ENCODE measurements around the gene ADRB1. TPM values are rescaled to one million over a fixed set of nuclear protein-coding genes. Genes with fewer than 3 reads are reported as not detected.

The ADRB1 gene
- total and polyA plus RNA-seq, 5 experiments from 2014 or later: 0.08 to 0.12 TPM; not detected in 3

DNA sequence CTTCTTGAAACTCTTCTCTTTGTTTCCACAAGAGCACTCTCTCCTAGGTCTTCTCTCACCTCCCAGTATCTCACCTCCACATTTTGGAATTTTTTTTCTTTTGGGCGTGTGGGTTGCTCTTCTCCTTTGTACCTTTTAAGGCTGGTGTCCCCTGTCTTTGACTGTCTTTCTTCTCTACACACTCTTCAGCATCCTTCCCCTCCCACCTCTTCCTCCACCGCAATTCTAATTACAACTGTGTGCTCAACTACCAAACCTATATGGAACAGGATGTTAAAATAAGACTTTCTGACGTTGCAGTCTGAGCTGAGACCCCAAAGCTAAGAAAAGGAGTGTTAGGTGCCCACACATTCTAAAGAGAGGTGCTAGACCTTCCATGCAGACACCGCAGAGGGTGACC is 14.0 kb upstream of the ADRB1 start:
- Mint-ChIP-seq H3K9me3 (no peaks in the 10 kb centered on the region), H3K27me3 (peaks cover 4 to 45% (median 15%) of the 10 kb centered on the region in 5 donors), H3K4me3 (no peak overlapping the region), H3K4me1 (peaks cover 10 to 20% (median 14%) of the 10 kb centered on the region in 4 donors), H3K36me3 (no peaks in the 10 kb centered on the region), H3K27ac (peak overlapping the region in 1 of 10 donors; percentile 84)
- ATAC-seq (no peak), DNase-seq (no peak)
- POLR2A ChIA-PET: interaction anchor here (0.7 kb wide), 2 partner anchors 44 to 321 kb away, joined by 3 to 4 read pairs; no protein-coding TSS in a partner anchor

DNA sequence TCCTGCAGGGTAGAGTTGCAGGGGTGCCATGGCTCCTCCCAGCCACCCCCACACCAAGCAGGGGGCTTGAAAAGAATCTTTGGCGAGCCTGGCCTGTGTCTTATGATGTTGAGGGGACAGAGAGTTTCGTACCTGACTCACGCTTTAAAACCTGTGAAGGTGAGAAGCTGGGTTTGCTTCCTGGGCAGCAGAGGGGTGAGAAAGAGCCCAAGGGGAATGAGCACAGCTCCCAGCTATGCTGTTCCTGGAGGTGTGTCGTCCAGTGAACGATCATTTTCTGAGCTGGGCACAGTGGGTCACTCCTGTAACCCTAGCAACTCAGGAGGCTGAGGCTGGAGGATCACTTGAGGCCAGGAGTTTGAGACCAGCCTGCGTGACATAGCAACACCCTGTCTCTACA is 13.5 kb upstream of the ADRB1 start:
- H3K9me3 Mint-ChIP-seq: no peaks in the 10 kb centered on the region
- peaks cover 5 to 15% (median 12%) of the 10 kb centered on the region in 4 donors for H3K4me1 Mint-ChIP-seq
- H3K4me3 Mint-ChIP-seq: no peak overlapping the region
- DNase-seq (no peak), ATAC-seq (no peak)
- H3K27ac Mint-ChIP-seq: no peak overlapping the region
- peaks cover 4 to 43% (median 15%) of the 10 kb centered on the region in 5 donors for H3K27me3 Mint-ChIP-seq
- POLR2A ChIA-PET: interaction anchor here (0.7 kb wide), 2 partner anchors 45 to 322 kb away, joined by 3 to 4 read pairs; no protein-coding TSS in a partner anchor
- no peaks in the 10 kb centered on the region for H3K36me3 Mint-ChIP-seq

DNA sequence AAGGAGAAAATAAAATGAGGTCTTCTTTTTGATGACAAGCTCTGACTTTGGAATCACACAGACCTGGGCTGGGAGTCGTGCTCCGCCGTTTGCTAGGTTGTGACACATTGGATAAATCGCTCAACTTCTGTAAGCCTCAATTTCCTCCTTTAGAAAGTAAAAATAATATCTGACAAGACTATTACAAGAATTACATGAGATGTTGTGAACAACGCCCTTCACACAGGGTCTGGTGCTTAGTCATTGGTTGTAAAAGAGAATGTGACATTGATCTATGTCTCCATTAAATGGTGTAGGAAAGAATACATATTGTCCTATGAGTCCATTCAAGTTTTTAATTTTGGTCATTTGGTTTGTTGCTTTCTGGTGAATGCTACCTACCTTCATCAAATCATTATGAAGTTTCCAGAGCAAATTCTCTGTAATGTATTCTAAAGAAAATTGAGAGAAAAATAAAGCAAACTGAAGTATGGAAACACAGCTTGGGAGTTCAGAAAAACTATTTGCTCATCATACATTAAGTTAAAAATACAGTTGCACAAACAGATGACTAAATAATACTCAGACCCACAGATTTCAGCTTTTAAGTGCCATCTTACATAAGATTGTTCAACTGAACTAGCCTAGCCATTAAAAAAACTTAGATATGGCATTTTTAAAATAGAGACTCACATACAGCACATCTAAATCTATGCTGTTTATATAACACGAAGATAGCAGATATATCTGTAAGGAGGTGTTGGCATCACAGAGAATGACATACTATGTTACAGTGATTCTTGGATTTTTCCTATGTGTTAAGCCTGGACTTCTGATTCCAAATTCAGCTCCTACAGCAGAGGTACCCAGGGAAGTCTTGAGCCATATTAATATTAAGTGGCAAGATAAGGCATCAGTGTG is 12.3 kb upstream of the ADRB1 start:
- POLR2A ChIA-PET: interaction anchor here (0.7 kb wide), 1 partner anchor 12 kb away, joined by 9 read pairs; no protein-coding TSS in a partner anchor
- Mint-ChIP-seq H3K4me3 (no peak overlapping the region), H3K27me3 (peaks cover 4 to 43% (median 10%) of the 10 kb centered on the region in 5 donors), H3K9me3 (no peaks in the 10 kb centered on the region), H3K4me1 (peaks cover 1 to 7% (median 4%) of the 10 kb centered on the region in 4 donors), H3K27ac (no peak overlapping the region), H3K36me3 (no peaks in the 10 kb centered on the region)
- DNase-seq: no peak
- ATAC-seq: no peak

DNA sequence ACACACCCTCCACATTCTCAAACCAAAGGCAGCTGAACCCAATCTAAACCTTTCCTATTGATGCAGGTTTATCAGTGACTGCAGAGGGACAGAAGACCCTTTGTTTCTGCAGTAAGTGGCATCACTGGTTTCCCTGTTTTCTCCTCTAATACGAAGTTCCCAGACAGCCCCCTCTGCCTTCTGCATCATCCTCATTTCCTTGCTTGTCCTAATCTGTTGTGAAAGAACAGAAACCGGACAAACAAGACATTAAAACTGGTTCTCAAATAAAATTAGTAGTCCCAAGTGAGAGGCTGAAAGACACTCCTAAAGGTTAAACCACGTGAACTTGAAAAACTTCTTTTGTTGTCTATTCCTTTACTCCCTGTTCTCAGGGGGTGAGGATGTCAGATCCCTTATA is 10.1 kb upstream of the ADRB1 start:
- Mint-ChIP-seq H3K4me1 (peaks cover 0 to 7% (median 4%) of the 10 kb centered on the region in 4 donors), H3K36me3 (peaks cover 0 to 2% (median 0%) of the 10 kb centered on the region in 3 donors), H3K27me3 (peaks cover 4 to 35% (median 10%) of the 10 kb centered on the region in 5 donors), H3K4me3 (no peak overlapping the region), H3K9me3 (no peaks in the 10 kb centered on the region), H3K27ac (no peak overlapping the region)
- DNase-seq (no peak), ATAC-seq (no peak)
- POLR2A ChIA-PET: no interaction called here

DNA sequence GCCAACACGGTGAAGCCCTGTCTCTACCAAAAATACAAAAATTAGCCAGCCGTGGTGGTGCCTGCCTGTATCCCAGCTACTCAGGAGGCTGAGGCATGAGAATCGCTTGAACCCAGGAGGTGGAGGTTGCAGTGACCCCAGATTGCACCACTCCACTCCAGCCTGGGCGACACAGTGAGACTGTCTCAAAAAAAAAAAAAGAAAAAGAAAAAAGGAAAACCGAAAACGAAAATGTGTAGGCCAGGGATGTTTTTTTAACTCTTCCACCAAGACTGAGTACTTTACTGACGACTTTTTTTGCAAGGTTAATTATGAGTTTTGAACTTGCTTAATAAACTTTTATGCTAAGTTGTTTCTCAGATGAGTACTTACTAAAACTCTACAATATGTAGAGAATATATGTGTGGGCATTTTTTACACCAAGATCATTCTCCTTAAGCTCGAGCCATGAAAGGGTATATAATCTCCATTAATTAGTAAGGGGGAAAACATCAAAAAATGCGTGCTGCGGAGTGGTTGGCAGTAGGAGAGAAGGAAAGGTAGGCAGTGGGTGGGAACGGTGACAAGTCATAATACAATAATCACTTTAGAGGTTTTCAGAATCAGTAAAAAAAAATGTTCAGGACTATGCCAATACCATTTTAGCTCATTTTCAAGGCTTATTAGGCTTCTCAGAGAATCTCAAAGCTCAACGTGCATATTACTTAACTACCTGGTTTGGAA is 8.6 kb upstream of the ADRB1 start:
- Mint-ChIP-seq H3K9me3 (no peaks in the 10 kb centered on the region), H3K4me1 (peaks cover 0 to 6% (median 0%) of the 10 kb centered on the region in 4 donors), H3K36me3 (peaks cover 0 to 2% (median 0%) of the 10 kb centered on the region in 3 donors), H3K27me3 (peaks cover 3 to 35% (median 7%) of the 10 kb centered on the region in 5 donors), H3K4me3 (no peak overlapping the region), H3K27ac (peak overlapping the region in 1 of 10 donors; percentile 33)
- POLR2A ChIA-PET: no interaction called here
- ATAC-seq (no peak), DNase-seq (no peak)

DNA sequence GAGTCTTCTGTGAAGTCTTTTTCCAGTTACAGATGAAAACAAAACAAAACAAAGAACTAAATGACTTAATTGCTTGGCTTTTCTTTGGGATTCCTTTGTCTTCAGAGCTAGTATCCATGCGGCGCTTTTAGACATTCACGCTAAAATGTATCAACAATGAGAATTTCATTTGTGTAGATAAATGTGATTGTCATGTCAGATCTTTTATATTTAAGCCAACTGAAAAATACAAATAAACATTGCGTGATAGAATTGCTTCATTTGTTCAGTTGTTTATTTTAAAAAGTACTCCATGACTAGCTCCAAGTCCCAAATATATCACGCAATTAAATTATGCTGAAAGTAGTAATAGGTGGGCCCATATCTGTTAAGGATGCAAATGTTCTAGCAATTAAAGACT is 7.9 kb upstream of the ADRB1 start:
- H3K36me3 Mint-ChIP-seq: peaks cover 0 to 2% (median 0%) of the 10 kb centered on the region in 3 donors
- POLR2A ChIA-PET: no interaction called here
- H3K27me3 Mint-ChIP-seq: peaks cover 7 to 38% (median 12%) of the 10 kb centered on the region in 5 donors
- no peaks in the 10 kb centered on the region for H3K9me3 Mint-ChIP-seq
- ATAC-seq (no peak), DNase-seq (no peak)
- H3K27ac Mint-ChIP-seq: no peak overlapping the region
- peaks cover 0 to 6% (median 0%) of the 10 kb centered on the region in 4 donors for H3K4me1 Mint-ChIP-seq
- H3K4me3 Mint-ChIP-seq: no peak overlapping the region

DNA sequence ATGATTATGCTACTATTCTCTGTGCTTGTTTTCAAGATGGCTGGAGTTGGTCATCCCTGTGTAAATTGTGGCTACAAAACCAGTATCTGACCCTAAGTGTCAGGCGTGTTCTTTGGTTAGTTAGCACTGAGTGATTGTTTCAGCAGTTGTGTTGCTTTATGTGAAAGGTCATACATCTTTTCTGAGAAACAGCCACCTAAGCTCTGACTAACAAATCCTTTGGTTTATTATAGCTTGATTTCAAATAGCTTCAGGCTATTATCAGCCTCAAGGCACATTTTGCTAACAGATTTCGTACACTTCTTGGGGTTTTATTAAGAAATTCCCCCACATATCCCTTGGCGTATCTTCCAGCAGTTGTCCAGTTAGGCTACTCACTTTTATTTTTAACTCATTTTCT is 4.8 kb upstream of the ADRB1 start:
- Mint-ChIP-seq H3K9me3 (no peaks in the 10 kb centered on the region), H3K4me3 (no peak overlapping the region), H3K27me3 (peaks cover 14 to 54% (median 19%) of the 10 kb centered on the region in 5 donors), H3K36me3 (peaks cover 0 to 2% (median 0%) of the 10 kb centered on the region in 3 donors), H3K27ac (no peak overlapping the region), H3K4me1 (peaks cover 0 to 15% (median 8%) of the 10 kb centered on the region in 4 donors)
- DNase-seq (no peak), ATAC-seq (no peak)
- POLR2A ChIA-PET: no interaction called here

DNA sequence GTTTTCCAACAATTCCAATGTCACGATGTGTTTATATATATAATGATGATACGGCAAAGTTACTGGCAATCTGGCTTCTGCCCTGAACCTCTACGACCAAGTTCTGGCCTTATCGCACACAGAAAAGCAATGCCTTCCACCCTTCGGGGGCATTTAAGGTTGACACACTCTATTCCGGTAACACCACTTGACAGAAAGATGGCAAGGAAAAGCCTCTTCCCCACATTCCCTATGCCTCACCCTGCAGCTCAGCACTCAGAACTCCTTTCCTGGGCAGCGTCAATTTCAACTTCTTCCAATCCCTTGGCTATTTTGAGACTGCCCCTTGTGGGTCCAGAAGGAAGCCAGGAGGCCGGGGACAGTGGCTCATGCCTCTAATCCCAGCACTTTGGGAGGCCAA is 2.5 kb upstream of the ADRB1 start:
- ATAC-seq: no peak
- Mint-ChIP-seq H3K4me1 (peaks cover 5 to 26% (median 19%) of the 10 kb centered on the region in 4 donors), H3K4me3 (no peak overlapping the region), H3K9me3 (peaks cover 0 to 2% (median 0%) of the 10 kb centered on the region in 9 donors), H3K27ac (no peak overlapping the region), H3K27me3 (peaks cover 24 to 74% (median 31%) of the 10 kb centered on the region in 5 donors), H3K36me3 (peaks cover 0 to 4% (median 2%) of the 10 kb centered on the region in 3 donors)
- DNase-seq: no peak
- POLR2A ChIA-PET: no interaction called here

DNA sequence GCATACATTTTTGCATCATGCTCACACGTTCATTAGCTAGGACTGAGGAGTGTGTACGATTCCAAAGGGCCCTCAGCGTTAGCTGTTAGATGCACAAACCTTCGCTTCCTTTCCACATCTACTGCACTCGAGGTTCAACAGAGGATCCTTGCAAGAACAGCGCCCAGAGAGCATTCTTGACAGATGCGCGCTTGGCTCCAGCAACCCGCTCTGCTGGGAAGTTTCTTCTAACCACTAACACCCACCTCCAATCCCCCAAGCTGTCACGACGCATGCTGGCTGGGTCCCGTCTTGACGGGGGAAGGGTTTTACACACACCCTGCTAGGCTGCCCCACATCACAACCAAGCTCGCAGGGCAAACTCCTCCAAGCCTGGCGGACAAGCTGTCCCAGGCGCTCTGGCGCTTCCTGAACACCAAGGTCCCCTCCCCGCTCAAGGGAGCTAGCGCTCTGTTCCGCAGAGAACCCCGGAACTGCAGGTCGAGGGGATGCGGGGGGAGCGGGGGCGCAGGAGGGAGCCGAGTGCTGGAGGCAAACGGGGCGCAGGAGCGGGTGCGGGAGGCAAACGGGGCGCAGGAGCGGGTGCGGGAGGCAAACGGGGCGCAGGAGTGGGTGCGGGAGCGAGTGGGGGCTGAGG is 653 bp upstream of the ADRB1 start:
- Mint-ChIP-seq H3K9me3 (peaks cover 0 to 2% (median 0%) of the 10 kb centered on the region in 9 donors), H3K4me1 (peaks cover 5 to 26% (median 20%) of the 10 kb centered on the region in 4 donors), H3K27ac (peak overlapping the region in 1 of 10 donors; percentile 26), H3K4me3 (peak overlapping the region; percentile 43 to 85 (median 70)), H3K36me3 (peaks cover 0 to 4% (median 0%) of the 10 kb centered on the region in 3 donors), H3K27me3 (peaks cover 27 to 90% (median 42%) of the 10 kb centered on the region in 5 donors)
- DNase-seq: peak in 3 of 10 donors; percentile 4 to 14 (median 9)
- POLR2A ChIA-PET: interaction anchor here (0.6 kb wide), 1 partner anchor 12 kb away, joined by 9 read pairs; no protein-coding TSS in a partner anchor
- ATAC-seq: peak; percentile 18 to 33

DNA sequence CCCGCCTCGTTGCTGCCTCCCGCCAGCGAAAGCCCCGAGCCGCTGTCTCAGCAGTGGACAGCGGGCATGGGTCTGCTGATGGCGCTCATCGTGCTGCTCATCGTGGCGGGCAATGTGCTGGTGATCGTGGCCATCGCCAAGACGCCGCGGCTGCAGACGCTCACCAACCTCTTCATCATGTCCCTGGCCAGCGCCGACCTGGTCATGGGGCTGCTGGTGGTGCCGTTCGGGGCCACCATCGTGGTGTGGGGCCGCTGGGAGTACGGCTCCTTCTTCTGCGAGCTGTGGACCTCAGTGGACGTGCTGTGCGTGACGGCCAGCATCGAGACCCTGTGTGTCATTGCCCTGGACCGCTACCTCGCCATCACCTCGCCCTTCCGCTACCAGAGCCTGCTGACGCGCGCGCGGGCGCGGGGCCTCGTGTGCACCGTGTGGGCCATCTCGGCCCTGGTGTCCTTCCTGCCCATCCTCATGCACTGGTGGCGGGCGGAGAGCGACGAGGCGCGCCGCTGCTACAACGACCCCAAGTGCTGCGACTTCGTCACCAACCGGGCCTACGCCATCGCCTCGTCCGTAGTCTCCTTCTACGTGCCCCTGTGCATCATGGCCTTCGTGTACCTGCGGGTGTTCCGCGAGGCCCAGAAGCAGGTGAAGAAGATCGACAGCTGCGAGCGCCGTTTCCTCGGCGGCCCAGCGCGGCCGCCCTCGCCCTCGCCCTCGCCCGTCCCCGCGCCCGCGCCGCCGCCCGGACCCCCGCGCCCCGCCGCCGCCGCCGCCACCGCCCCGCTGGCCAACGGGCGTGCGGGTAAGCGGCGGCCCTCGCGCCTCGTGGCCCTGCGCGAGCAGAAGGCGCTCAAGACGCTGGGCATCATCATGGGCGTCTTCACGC is 825 bp downstream of the ADRB1 start:
- Mint-ChIP-seq H3K4me3 (peak overlapping the region; percentile 65 to 86 (median 80)), H3K27ac (peak overlapping the region in 2 of 10 donors; percentile 29 to 33), H3K36me3 (peaks cover 0 to 4% (median 0%) of the 10 kb centered on the region in 3 donors), H3K4me1 (peaks cover 5 to 26% (median 20%) of the 10 kb centered on the region in 4 donors), H3K9me3 (peaks cover 0 to 2% (median 0%) of the 10 kb centered on the region in 9 donors), H3K27me3 (peaks cover 35 to 90% (median 53%) of the 10 kb centered on the region in 5 donors)
- DNase-seq (peak in 2 of 10 donors; percentile 4 to 7), ATAC-seq (peak in 1 of 2 donors; percentile 32)
- POLR2A ChIA-PET: no interaction called here
